Chondrocyte (in vitro differentiated cells): Measurements from ENCODE around the gene HGF. TPM values are rescaled to one million over a fixed set of nuclear protein-coding genes. Genes with fewer than 3 reads are reported as not detected.
"Not testable (repeated sequence)": the region's sequence is repeated elsewhere in the genome, so short reads cannot be mapped to it uniquely, and the experiment has no call there.

Source experiments
- DNase-seq: peaks from one replicate; pipeline ENCODE4 v3.0.0; 2021; ENCODE audit warnings: mixed read lengths, low spot score
- H3K27ac Mint-ChIP-seq: one replicate; pipeline ENCODE4 v1.8.0; 2021; ENCODE audit warnings: mild to moderate bottlenecking, moderate library complexity, mixed read lengths; ENCODE audit not compliant: unreplicated experiment
- H3K27me3 Mint-ChIP-seq: 2 replicates; pipeline ENCODE4 v1.8.0; 2021; ENCODE audit warnings: low read depth, mixed read lengths
- H3K36me3 Mint-ChIP-seq: 2 replicates; pipeline ENCODE4 v1.8.0; 2021; ENCODE audit warnings: low read depth, mixed read lengths
- H3K4me1 Mint-ChIP-seq: 2 replicates; pipeline ENCODE4 v1.8.0; 2021; ENCODE audit warnings: low read depth, mild to moderate bottlenecking, mixed read lengths
- H3K4me3 Mint-ChIP-seq: one replicate; pipeline ENCODE4 v1.8.0; 2021; ENCODE audit warnings: mild to moderate bottlenecking, moderate library complexity, mixed read lengths; ENCODE audit not compliant: unreplicated experiment
- H3K9me3 Mint-ChIP-seq: 2 replicates; pipeline ENCODE4 v1.8.0; 2021; ENCODE audit warnings: low read depth, mixed read lengths
- CTCF ChIP-seq: fragments of 200-600 bp; sonication (generic); IDR thresholded peaks from 2 replicates; pipeline ENCODE4 v1.5.0; 2021; ENCODE audit warnings: antibody characterized with exemption, mild to moderate bottlenecking, moderate library complexity
- long read RNA-seq: library from polyadenylated mRNA; stranded (forward); transcript quantifications from one replicate; pipeline ENCODE4 v2.0.0, GENCODE V29; 2021
- total RNA-seq: library from RNA; stranded (reverse); gene quantifications from 3 replicates; pipeline ENCODE4 v1.2.1, GENCODE V29; 2021

HGF gene
- 3.4 to 20.6 TPM (median 3.7 TPM) in 3 replicates for total RNA-seq
- long read RNA-seq, partial matches to known transcripts = 0 of 5 reads
- long read RNA-seq, other reads (novel, unspliced or antisense) = 4 of 5 reads

GRCh38 chr7:81769891-81770727 is at the start of gene HGF:
HGF (minus strand) TSS chr7:81770047; CDS start chr7:81769971, 76 bp downstream.
- peak; percentile 65 for DNase-seq
- Mint-ChIP-seq H3K4me1 (peaks cover 57% of the 10 kb centered on the region), H3K4me3 (peak within 1 kb of the TSS; percentile 26), H3K27ac (peak within 1 kb of the TSS; percentile 32), H3K9me3 (no peaks in the 10 kb centered on the region), H3K27me3 (no peaks in the 10 kb centered on the region), H3K36me3 (peaks cover 6% of the 10 kb centered on the region)
- TF ChIP-seq CTCF = peak; percentile 45

- H3K9me3 Mint-ChIP-seq = no peaks in the 10 kb centered on the region
- peaks cover 4% of the 10 kb centered on the region for H3K4me1 Mint-ChIP-seq
- no peaks in the 10 kb centered on the region for H3K27me3 Mint-ChIP-seq
- no peak for DNase-seq
- no peak for TF ChIP-seq CTCF
- H3K36me3 Mint-ChIP-seq = no peaks in the 10 kb centered on the region
- no peak overlapping the region for H3K4me3 Mint-ChIP-seq
- no peak overlapping the region for H3K27ac Mint-ChIP-seq
These were observed 46.5 kb upstream of the HGF start for GRCh38 chr7:81816312-81816711.

- not testable (repeated sequence) for H3K9me3 Mint-ChIP-seq
These were observed 43.1 kb upstream of the HGF start for GRCh38 chr7:81812866-81813476.

GRCh38 chr7:81811956-81812865 is 42.4 kb upstream of the HGF start:
- Mint-ChIP-seq H3K27ac (no peak overlapping the region), H3K36me3 (peaks cover 1% of the 10 kb centered on the region), H3K27me3 (no peaks in the 10 kb centered on the region), H3K4me3 (no peak overlapping the region), H3K4me1 (peaks cover 4% of the 10 kb centered on the region), H3K9me3 (no peaks in the 10 kb centered on the region)
- no peak for TF ChIP-seq CTCF
- no peak for DNase-seq

More at GRCh38 chr7:81812866-81813476, 43.1 kb upstream of the HGF start:
- H3K27me3 Mint-ChIP-seq, DNase-seq, H3K36me3 Mint-ChIP-seq, H3K4me1 Mint-ChIP-seq, H3K27ac Mint-ChIP-seq, H3K4me3 Mint-ChIP-seq: not testable (repeated sequence)

- no peaks in the 10 kb centered on the region for H3K9me3 Mint-ChIP-seq
- no peak overlapping the region for H3K4me3 Mint-ChIP-seq
- no peaks in the 10 kb centered on the region for H3K27me3 Mint-ChIP-seq
- H3K4me1 Mint-ChIP-seq = peaks cover 4% of the 10 kb centered on the region
- peaks cover 1% of the 10 kb centered on the region for H3K36me3 Mint-ChIP-seq
- TF ChIP-seq CTCF = no peak
- DNase-seq = no peak
- H3K27ac Mint-ChIP-seq = no peak overlapping the region
These were observed 40.8 kb upstream of the HGF start for GRCh38 chr7:81810476-81811155.

- not testable (repeated sequence) for H3K27me3 Mint-ChIP-seq, H3K27ac Mint-ChIP-seq
These were observed 38.5 kb upstream of the HGF start for GRCh38 chr7:81808310-81808709.

More at GRCh38 chr7:81808310-81808709, 38.5 kb upstream of the HGF start:
- not testable (repeated sequence) for H3K4me3 Mint-ChIP-seq, H3K4me1 Mint-ChIP-seq, H3K9me3 Mint-ChIP-seq, H3K36me3 Mint-ChIP-seq, DNase-seq
